Duodenal mucosa (tissue), 2 donors: ENCODE results near the gene SLC6A17.

Experiments
- H3K27ac ChIP-seq: one replicate; pipeline ENCODE4 v1.7.0; 2013; ENCODE audit warnings: low read depth, low read length
- H3K27me3 ChIP-seq, 2 donors: one replicate each; pipeline ENCODE4 v1.7.0; 2013; ENCODE audit warnings: low read length in 2 of 2, control low read depth in 1 of 2; ENCODE audit not compliant: insufficient read depth in 2 of 2, control insufficient read depth in 1 of 2
- H3K36me3 ChIP-seq, 2 donors: one replicate each; pipeline ENCODE4 v1.7.0; 2013; ENCODE audit warnings: low read length in 2 of 2, control low read depth in 1 of 2; ENCODE audit not compliant: insufficient read depth in 2 of 2, control insufficient read depth in 1 of 2
- H3K4me1 ChIP-seq, 2 donors: one replicate each; pipeline ENCODE4 v1.7.0; 2013; ENCODE audit warnings: low read length in 2 of 2, control low read depth in 1 of 2; ENCODE audit not compliant: insufficient read depth in 2 of 2, control insufficient read depth in 1 of 2
- H3K4me3 ChIP-seq, 2 donors: one replicate each; pipeline ENCODE4 v1.7.0; 2013; ENCODE audit warnings: low read length in 2 of 2, low read depth in 1 of 2
- H3K9ac ChIP-seq, 2 donors: one replicate each; pipeline ENCODE4 v1.7.0; 2013; ENCODE audit warnings: low read length in 2 of 2, low read depth in 1 of 2
- H3K9me3 ChIP-seq, 2 donors: one replicate each; pipeline ENCODE4 v1.7.0; 2013; ENCODE audit warnings: low read length in 2 of 2, control low read depth in 1 of 2; ENCODE audit not compliant: control insufficient read depth in 1 of 2

The SLC6A17 gene

DNA sequence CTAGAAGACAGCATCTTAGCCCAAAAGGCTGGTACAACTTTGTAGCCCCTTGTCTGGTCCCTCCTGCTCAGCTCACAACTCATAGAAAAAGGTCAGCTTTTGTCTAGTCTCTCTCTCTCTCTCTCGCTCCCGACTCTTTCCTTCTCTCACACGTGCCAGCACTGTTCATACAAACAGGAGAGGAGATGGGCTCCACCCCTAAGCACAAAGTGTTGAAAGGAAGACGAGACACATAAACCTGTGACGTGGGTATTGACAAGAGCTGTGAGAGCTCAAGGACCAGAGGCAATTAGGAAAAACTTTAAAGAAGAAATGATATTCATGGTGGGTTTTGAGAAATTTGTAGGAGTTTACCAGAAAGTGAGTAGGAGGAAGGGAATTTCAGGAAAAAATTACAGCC lies 36.3 kb downstream of the SLC6A17 start:
- Histone ChIP-seq H3K27me3 (peaks cover 0 to 13% of the 10 kb centered on the region in 2 donors), H3K4me1 (peaks cover 5% of the 10 kb centered on the region in 2 donors), H3K4me3 (no peak overlapping the region), H3K9ac (no peak overlapping the region), H3K9me3 (no peaks in the 10 kb centered on the region), H3K27ac (no peak overlapping the region), H3K36me3 (no peaks in the 10 kb centered on the region)

- peaks cover 5% of the 10 kb centered on the region in 2 donors for H3K4me1 ChIP-seq
- H3K27ac ChIP-seq = no peak overlapping the region
These were observed 37.0 kb downstream of the SLC6A17 start for GRCh38 chr1:110187139-110187890.

DNA sequence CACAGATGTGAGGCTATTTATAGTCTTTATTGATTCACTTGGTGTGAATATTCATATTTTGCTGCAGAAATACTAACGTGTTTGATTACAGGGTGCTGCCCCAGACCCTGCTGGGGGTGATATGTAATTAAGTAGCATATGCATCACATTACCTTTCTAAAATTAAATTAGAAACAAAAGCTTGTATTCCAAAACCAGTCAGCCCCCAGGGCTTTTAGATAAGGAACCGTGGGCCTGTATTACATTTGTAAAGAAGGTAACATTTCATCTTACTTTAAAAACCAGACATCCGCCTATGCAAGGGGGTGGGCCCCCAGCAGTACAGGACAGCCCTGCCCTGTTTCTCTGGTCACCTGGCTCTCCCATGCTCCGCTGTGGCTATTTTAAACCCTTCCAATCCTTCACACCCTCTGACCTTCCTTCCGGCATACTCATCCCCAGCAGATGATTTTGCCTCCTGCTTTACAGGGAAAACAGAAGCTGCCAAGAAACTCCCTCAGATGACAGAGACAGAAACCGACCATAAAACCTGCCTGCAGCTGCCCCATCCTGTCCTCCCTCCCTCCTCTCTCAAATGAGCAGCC lies 37.8 kb downstream of the SLC6A17 start:
- Histone ChIP-seq H3K4me3 (no peak overlapping the region), H3K27me3 (peaks cover 0 to 10% of the 10 kb centered on the region in 2 donors), H3K4me1 (peaks cover 5% of the 10 kb centered on the region in 2 donors), H3K27ac (no peak overlapping the region), H3K36me3 (no peaks in the 10 kb centered on the region), H3K9me3 (no peaks in the 10 kb centered on the region), H3K9ac (no peak overlapping the region)

More at GRCh38 chr1:110187139-110187890, 37.0 kb downstream of the SLC6A17 start:
- peaks cover 0 to 13% of the 10 kb centered on the region in 2 donors for H3K27me3 ChIP-seq
- no peaks in the 10 kb centered on the region for H3K9me3 ChIP-seq
- no peaks in the 10 kb centered on the region for H3K36me3 ChIP-seq
- H3K9ac ChIP-seq = no peak overlapping the region
- H3K4me3 ChIP-seq = no peak overlapping the region

DNA sequence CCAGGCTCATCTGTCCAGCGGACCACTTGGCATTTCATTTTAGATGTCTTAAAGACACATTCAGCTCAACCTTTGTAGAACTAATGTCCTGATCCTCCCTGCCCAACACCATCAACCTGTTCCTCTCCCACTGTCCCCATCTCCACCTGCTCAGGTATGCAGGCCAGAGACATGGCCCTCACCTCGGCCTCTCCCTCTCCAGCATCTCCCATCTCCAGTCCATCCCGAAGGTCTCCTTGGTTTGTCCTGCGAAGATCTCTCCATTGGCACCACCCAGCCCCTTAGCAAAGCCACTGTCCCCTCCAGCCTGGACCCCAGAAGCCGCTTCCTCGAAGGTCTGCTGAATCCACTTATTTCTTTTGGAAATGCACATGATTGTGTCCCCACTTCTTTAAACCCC lies 38.9 kb downstream of the SLC6A17 start:
- Histone ChIP-seq H3K9ac (no peak overlapping the region), H3K4me3 (no peak overlapping the region), H3K9me3 (no peaks in the 10 kb centered on the region), H3K27me3 (peaks cover 0 to 4% of the 10 kb centered on the region in 2 donors), H3K4me1 (peaks cover 5% of the 10 kb centered on the region in 2 donors), H3K36me3 (no peaks in the 10 kb centered on the region), H3K27ac (no peak overlapping the region)

DNA sequence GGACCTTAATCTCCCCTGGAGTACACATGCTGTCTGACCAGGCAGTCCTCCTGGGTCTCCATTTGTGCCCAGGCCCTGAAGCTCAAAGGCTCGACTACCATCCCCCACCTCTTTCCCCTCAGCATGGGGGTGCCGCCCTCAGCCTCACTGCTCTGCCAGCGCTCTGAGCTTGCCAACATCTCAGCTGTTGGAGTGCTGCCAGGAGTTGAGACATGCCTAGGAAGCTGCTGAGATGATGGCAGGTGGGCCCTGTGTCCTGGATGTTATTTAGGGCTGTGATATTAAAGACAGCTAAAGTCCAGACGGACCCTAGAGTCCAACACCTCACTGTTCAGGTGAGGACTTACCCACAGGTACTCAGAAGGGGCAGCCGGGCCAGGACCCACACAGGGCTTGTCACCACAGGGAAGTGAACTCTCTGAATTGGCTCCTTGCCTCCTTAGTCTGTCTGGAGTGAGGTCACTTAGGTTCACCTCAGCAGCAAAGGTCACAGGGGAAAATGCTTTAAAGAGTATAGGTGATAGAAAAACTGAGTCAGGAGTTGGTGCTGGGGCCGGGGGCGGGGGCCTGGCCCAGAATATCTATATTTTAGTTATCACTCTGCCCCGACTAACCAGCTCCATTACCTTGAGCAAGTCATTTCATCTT lies 40.1 kb downstream of the SLC6A17 start:
- H3K27me3 ChIP-seq = no peaks in the 10 kb centered on the region
- H3K27ac ChIP-seq = no peak overlapping the region
- no peak overlapping the region for H3K9ac ChIP-seq
- H3K9me3 ChIP-seq = no peaks in the 10 kb centered on the region
- H3K4me1 ChIP-seq = peaks cover 5% of the 10 kb centered on the region in 2 donors
- H3K36me3 ChIP-seq = no peaks in the 10 kb centered on the region
- H3K4me3 ChIP-seq = no peak overlapping the region

GRCh38 chr1:110192541-110192940 lies 42.2 kb downstream of the SLC6A17 start:
- Histone ChIP-seq H3K36me3 (no peaks in the 10 kb centered on the region), H3K27ac (no peak overlapping the region), H3K9ac (no peak overlapping the region), H3K4me1 (peaks cover 5% of the 10 kb centered on the region in 2 donors), H3K4me3 (no peak overlapping the region), H3K9me3 (no peaks in the 10 kb centered on the region), H3K27me3 (no peaks in the 10 kb centered on the region)

DNA sequence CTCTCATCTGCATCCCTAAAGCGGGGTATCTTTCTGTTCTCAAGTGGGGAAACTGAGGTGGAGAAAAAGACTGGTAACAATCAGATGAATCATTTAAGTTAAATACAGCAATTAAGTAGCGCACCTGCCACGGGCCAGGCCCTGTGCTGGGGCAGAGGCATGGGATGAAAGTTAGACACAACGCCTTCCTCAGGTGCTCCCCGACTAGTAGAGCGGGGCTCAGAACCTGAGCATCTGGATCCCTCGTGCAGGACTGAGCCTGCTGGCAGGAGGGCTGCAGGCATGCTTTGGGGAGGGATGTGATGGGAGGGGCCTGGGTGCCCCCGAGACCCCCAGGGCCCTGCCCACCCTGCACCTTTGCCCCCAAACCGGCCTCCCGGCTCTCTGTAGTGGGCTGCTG lies 44.9 kb downstream of the SLC6A17 start:
- Histone ChIP-seq H3K9ac (no peak overlapping the region), H3K4me1 (peaks cover 3 to 4% of the 10 kb centered on the region in 2 donors), H3K36me3 (no peaks in the 10 kb centered on the region), H3K27ac (no peak overlapping the region), H3K27me3 (no peaks in the 10 kb centered on the region), H3K4me3 (no peak overlapping the region), H3K9me3 (no peaks in the 10 kb centered on the region)

- H3K36me3 ChIP-seq = no peaks in the 10 kb centered on the region
- H3K9me3 ChIP-seq = no peaks in the 10 kb centered on the region
- no peaks in the 10 kb centered on the region for H3K4me1 ChIP-seq
- no peak overlapping the region for H3K9ac ChIP-seq
- H3K27ac ChIP-seq = no peak overlapping the region
- H3K27me3 ChIP-seq = no peaks in the 10 kb centered on the region
- H3K4me3 ChIP-seq = no peak overlapping the region
These were observed 46.8 kb downstream of the SLC6A17 start for GRCh38 chr1:110196917-110197765.

DNA sequence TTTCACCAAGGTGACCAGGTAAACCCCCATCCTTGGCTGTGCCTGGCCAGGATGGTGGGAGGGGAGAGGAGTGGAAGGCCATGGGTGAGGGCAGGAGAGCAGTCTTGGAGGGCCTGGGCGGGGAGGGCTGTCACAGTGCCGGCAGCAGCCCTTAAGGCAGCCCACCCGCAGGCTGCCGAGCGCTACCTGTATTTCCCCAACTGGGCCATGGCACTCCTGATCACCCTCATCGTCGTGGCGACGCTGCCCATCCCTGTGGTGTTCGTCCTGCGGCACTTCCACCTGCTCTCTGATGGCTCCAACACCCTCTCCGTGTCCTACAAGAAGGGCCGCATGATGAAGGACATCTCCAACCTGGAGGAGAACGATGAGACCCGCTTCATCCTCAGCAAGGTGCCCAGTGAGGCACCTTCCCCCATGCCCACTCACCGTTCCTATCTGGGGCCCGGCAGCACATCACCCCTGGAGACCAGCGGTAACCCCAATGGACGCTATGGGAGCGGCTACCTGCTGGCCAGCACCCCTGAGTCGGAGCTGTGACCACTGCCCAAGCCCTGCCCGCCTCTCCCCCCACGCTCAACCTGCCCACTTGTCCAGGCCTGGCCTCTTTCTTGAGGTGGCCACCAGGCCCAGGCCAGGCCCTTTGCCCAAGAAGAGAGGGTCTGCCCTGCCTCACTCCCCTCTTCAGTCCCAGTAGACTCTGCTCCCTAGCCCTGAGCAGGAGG lies 47.8 kb downstream of the SLC6A17 start:
- Histone ChIP-seq H3K4me3 (no peak overlapping the region), H3K4me1 (peaks cover 0 to under 1% of the 10 kb centered on the region in 2 donors), H3K9me3 (no peaks in the 10 kb centered on the region), H3K36me3 (no peaks in the 10 kb centered on the region), H3K9ac (no peak overlapping the region), H3K27ac (no peak overlapping the region), H3K27me3 (no peaks in the 10 kb centered on the region)
